K562 (cell line): ENCODE measurements around the gene PRMT3. TPM values are rescaled to one million over a fixed set of nuclear protein-coding genes. Genes with fewer than 3 reads are reported as not detected.

Source experiments
- CHD7 ChIP-seq: fragments of 200-600 bp; sonication (generic); IDR thresholded peaks from one replicate; pipeline ENCODE4 v1.6.1; 2012; ENCODE audit warnings: mild to moderate bottlenecking, low read depth, low read length, inconsistent platforms
- DPF2 ChIP-seq: fragments of 450-650 bp; IDR thresholded peaks from 2 replicates; pipeline ENCODE4 v1.6.1; 2016
- PCBP1 ChIP-seq: fragments of 200-400 bp; formaldehyde crosslinking; IDR thresholded peaks from 2 replicates; pipeline ENCODE4 v1.6.1; 2018; ENCODE audit warnings: mild to moderate bottlenecking, low read depth, low read length; ENCODE audit not compliant: poor library complexity, severe bottlenecking
- TCF3 ChIP-seq: sonication (generic); formaldehyde crosslinking; IDR thresholded peaks from 2 replicates; pipeline ENCODE4 v1.4.0; 2020; ENCODE audit warnings: mild to moderate bottlenecking, missing genetic modification reagents
- polyA plus RNA-seq, 8 experiments: library from polyadenylated mRNA; depleted of rRNA in 4 of 8; stranded (reverse) in 5 of 8; unstranded in 3 of 8; fragments of >200 nt; fragmentation: Nextera tagmentation in 2 of 8; fragmentation: Illumina TruSeq in 1 of 8; extraction: Ambion mirVana in 2 of 8; extraction: Trizol in 1 of 8; gene quantifications; 2 replicates each; pipeline versions ENCODE4 v1.2.1 to v1.2.3, GENCODE V29; 2011 to 2014; ENCODE audit warnings: inconsistent platforms in 1 of 8, missing spikeins in 1 of 8
- total RNA-seq, 7 experiments: library from RNA; depleted of rRNA in 6 of 7; stranded (reverse); fragments of >200 nt in 6 of 7; fragmentation: Illumina TruSeq in 2 of 7; extraction: Trizol in 2 of 7; gene quantifications; 2 replicates each; pipeline versions ENCODE4 v1.2.1 to v1.2.3, GENCODE V29; 2011 to 2021; ENCODE audit warnings: low replicate concordance in 1 of 7
- TF ChIP-seq, protein P1 (sequence below), 2 experiments: fragments of 450-650 bp in 1 of 2; sonication (generic) in 1 of 2; formaldehyde crosslinking in 1 of 2; IDR thresholded peaks; 2 replicates each; pipeline versions ENCODE4 v1.7.1 to v1.9.0; 2016 to 2022; ENCODE audit warnings: inconsistent platforms in 1 of 2, mild to moderate bottlenecking in 1 of 2, missing genetic modification reagents in 1 of 2
- TF ChIP-seq, protein P2 (sequence below): fragments of 250-450 bp; sonication (Bioruptor Pico); IDR thresholded peaks from 2 replicates; pipeline ENCODE4 v1.4.0; 2020

The PRMT3 gene
- total and polyA plus RNA-seq, 9 of the 15 experiments (the other 6 are each of a cell fraction or from before 2014, with no cell fraction given): 24.0 to 62.1 (median 44.7) TPM

DNA sequence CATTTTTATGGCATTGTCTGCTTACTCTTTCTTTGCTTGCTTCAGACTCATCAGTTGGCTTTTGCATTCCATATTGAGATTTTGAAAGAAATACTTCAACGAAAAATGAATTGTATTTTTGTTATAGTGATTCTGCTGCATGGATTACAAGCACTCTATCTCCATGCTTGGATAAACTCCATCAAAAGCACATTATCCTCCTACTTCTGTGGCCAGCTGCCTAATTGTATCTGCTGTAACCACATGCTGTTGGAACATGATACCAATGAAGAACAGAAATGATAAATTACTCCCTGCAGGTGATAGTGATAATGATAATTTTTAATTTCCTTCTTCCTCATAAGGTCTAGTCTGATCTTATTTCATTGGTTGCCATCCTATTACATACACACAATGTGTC is 100.8 kb downstream of the PRMT3 start (continued):
- TF ChIP-seq CHD7 (no peak), PCBP1 (no peak), TCF3 (peak; percentile 81), DPF2 (peak; percentile 50; the same call in 1 of the 2 replicates)
- TF ChIP-seq, protein P1, sequence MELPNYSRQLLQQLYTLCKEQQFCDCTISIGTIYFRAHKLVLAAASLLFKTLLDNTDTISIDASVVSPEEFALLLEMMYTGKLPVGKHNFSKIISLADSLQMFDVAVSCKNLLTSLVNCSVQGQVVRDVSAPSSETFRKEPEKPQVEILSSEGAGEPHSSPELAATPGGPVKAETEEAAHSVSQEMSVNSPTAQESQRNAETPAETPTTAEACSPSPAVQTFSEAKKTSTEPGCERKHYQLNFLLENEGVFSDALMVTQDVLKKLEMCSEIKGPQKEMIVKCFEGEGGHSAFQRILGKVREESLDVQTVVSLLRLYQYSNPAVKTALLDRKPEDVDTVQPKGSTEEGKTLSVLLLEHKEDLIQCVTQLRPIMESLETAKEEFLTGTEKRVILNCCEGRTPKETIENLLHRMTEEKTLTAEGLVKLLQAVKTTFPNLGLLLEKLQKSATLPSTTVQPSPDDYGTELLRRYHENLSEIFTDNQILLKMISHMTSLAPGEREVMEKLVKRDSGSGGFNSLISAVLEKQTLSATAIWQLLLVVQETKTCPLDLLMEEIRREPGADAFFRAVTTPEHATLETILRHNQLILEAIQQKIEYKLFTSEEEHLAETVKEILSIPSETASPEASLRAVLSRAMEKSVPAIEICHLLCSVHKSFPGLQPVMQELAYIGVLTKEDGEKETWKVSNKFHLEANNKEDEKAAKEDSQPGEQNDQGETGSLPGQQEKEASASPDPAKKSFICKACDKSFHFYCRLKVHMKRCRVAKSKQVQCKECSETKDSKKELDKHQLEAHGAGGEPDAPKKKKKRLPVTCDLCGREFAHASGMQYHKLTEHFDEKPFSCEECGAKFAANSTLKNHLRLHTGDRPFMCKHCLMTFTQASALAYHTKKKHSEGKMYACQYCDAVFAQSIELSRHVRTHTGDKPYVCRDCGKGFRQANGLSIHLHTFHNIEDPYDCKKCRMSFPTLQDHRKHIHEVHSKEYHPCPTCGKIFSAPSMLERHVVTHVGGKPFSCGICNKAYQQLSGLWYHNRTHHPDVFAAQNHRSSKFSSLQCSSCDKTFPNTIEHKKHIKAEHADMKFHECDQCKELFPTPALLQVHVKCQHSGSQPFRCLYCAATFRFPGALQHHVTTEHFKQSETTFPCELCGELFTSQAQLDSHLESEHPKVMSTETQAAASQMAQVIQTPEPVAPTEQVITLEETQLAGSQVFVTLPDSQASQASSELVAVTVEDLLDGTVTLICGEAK (IDR thresholded peaks at IDR 0.05): no peak
- TF ChIP-seq, protein P1 (CRISPR knock-in tag; IDR thresholded peaks at IDR 0.05): no peak
- TF ChIP-seq, protein P2, sequence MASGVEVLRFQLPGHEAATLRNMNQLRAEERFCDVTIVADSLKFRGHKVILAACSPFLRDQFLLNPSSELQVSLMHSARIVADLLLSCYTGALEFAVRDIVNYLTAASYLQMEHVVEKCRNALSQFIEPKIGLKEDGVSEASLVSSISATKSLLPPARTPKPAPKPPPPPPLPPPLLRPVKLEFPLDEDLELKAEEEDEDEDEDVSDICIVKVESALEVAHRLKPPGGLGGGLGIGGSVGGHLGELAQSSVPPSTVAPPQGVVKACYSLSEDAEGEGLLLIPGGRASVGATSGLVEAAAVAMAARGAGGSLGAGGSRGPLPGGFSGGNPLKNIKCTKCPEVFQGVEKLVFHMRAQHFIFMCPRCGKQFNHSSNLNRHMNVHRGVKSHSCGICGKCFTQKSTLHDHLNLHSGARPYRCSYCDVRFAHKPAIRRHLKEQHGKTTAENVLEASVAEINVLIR (CRISPR knock-in tag): no peak
